Left hindlimb (tissue), 1 donor: ENCODE results near the gene ATOSA.

ENCODE experiments used
- DNase-seq: peaks from one replicate; pipeline ENCODE4 v3.0.0-alpha.2; 2018

ATOSA gene, protein sequence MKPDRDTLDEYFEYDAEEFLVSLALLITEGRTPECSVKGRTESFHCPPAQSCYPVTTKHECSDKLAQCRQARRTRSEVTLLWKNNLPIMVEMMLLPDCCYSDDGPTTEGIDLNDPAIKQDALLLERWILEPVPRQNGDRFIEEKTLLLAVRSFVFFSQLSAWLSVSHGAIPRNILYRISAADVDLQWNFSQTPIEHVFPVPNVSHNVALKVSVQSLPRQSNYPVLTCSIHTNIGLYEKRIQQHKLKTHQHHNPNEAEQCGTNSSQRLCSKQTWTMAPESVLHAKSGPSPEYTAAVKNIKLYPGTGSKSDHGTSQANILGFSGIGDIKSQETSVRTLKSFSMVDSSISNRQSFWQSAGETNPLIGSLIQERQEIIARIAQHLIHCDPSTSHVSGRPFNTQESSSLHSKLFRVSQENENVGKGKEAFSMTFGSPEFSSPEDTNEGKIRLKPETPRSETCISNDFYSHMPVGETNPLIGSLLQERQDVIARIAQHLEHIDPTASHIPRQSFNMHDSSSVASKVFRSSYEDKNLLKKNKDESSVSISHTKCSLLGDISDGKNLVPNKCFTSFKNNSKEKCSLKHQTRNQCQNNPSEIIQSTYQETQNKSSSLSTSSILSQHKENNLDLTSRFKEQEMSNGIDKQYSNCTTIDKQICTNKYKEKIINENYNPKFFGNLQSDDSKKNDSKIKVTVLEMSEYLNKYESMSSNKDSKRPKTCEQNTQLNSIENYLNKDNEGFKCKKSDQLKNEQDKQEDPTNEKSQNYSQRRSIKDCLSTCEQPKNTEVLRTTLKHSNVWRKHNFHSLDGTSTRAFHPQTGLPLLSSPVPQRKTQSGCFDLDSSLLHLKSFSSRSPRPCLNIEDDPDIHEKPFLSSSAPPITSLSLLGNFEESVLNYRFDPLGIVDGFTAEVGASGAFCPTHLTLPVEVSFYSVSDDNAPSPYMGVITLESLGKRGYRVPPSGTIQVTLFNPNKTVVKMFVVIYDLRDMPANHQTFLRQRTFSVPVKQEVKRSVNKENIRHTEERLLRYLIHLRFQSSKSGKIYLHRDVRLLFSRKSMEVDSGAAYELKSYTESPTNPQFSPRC

GRCh38 chr15:52679232-52680040, at the start of gene ATOSA:
Gene ATOSA, minus strand, starts transcription at chr15:52679388. Its CDS starts 1,367 bp downstream, at chr15:52678021.
- peak; percentile 95 for DNase-seq

GRCh38 chr15:52728899-52729298, 49.7 kb upstream of the ATOSA start:
- no peak for DNase-seq

GRCh38 chr15:52727815-52728214, 48.6 kb upstream of the ATOSA start:
- DNase-seq = no peak

DNA sequence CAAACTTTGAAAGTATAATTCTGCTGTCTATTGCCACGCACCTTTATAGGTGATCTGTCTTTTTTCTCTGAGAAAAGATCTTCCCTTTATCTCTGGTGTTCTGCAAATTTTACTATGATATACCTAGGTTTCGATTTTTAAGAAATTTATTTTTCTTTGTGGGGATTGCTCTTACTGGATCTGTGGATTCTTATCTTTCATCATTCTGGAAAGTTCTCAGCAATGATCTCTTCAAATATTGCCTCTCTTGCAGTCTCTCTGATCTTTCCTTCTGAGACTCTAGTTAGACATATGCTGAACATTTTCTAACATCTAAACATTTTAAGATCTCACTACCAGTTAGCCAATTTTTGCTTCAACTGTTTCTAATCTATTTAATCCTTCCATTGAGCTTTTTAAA, 47.0 kb upstream of the ATOSA start:
- DNase-seq = no peak

DNA sequence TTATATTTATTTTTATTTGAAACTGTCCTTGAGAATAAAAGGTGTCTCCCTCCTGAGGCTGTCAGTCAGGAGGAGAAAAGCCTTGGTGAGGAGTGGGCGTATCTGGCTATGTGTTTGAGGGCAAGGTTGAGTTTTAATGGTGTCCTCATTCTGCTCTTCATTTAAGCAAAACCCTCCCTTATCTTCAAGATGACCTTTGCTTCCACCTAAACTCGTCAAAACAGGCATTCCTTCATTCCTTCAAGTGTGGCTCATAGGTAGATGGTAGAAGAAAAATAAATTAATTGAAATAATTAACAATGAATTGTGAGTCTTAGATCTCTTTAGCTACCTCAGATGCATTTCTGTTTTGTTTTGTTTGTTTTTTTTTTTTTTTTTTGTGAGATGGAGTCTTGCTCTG, 39.4 kb upstream of the ATOSA start:
- no peak for DNase-seq

- DNase-seq = no peak
Measured at GRCh38 chr15:52717924-52718323, 38.7 kb upstream of the ATOSA start.

DNA sequence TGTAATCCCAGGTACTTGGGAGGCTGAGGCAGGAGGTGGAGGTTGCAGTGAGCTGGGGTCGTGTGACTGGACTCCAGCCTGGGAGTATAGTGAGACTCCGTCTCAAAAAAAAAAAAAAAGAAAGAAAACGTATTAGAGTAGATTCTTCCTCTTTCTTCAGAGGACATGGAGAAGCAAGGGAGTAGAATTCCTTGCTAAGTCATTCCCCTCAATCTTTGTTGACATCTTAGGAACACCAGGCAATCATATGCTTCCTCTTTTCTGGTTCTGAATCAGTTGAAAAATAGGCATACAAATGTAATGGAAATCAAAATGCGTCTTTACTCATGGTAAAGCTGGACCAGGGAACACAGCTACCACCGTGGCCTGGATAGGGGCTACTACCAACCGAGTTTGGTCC, 38.3 kb upstream of the ATOSA start:
- no peak for DNase-seq

DNA sequence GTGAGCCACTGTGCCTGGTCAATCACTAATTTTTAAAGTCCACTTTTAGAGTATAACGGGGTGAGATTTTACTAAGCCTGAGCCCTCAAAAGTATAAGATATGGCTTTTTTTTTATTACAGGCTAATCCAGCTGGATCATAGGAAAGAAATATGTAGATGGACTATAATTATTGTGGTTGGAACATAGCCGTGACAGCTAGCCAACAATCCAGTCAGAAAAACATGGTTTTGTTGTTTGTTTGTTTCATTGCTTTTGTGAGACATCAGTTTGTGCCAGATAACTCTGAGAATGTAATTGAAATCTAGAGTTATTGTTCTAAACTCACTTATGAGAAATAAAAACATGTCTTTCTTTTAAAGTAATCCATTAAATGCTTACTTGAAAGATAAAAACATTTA, 37.3 kb upstream of the ATOSA start:
- no peak for DNase-seq

DNA sequence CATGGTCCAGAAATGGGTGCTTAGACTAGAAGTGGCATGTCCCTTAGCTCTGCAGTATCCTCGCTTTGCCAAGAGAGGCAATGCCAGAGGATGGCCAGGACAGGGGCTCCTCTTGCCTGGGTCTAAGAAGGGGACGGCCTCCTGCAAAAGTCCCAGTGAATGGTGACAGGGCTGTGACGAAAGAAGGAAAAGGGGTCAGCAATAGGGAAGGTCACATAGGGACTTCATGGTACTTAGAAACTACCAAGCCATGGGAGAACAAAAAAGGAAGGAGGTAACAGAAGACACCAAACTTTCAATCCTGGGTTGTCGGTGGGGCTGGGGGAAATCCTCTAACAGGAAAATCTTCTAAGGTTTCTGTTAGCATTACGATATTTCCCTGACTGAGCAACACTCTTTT, 36.2 kb upstream of the ATOSA start:
- no peak for DNase-seq

GRCh38 chr15:52714968-52715367, 35.8 kb upstream of the ATOSA start:
- no peak for DNase-seq

DNA sequence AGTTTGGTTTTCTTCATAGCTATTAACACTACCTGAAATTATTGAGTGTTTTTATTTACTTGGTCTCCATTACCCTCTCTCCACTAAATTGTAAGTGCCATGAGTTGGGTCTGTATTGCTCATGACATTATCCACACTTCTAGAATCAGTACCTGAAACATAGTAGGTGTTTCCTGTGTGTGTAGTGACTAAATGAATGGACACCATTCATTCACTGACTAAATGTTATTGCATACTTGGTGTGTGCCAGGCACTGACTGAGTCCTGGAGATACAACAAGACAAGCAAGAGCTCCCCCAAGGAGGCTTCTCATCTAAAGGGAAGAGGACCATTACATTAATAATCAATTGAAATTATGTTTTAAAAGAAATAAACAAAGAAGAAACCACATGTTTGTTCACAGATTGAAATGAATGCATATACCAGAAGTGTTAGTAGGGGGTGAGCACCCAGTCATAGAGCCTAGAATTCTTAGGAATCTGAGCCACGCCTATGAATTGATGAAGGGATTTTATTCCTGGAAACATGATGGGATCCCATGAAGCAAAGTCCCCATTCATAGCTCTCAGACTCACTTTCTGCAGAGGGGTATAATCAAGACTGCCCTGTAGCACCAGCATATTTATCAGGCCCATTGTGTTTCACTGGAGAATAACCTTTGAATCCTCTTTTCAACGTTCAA, 31.7 kb upstream of the ATOSA start:
- no peak for DNase-seq

DNA sequence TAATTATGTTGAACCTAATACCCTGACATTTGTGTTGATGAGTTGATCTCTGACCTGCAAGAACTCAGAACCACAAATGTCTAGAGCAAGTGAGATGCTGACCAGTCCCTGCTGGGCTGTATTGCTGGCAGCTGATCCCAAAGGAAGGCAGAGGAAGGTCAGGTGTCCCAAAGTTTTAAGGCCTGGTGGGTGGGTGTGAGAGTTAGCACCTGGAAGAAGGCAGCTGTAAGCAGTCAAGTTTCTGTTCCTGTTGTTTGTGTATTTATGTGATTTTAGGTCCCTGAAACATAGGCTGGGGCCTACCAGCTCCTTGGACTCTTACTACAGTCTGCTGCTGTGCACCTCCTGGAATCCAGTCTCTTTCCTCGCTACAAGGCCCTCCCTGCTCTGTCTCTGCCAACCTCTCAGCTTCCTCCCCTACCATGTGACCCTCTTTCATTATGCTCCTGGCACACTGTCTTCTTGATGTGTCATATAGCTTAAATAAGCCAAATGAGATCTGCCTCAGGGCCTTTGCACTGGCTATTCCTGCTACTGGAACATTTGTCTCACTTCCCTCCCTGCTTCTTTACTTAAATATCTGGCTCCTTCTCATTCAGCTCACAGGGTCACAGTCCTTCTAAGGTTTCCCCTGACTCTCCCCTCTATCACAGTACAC, 31.0 kb upstream of the ATOSA start:
- DNase-seq = no peak

DNA sequence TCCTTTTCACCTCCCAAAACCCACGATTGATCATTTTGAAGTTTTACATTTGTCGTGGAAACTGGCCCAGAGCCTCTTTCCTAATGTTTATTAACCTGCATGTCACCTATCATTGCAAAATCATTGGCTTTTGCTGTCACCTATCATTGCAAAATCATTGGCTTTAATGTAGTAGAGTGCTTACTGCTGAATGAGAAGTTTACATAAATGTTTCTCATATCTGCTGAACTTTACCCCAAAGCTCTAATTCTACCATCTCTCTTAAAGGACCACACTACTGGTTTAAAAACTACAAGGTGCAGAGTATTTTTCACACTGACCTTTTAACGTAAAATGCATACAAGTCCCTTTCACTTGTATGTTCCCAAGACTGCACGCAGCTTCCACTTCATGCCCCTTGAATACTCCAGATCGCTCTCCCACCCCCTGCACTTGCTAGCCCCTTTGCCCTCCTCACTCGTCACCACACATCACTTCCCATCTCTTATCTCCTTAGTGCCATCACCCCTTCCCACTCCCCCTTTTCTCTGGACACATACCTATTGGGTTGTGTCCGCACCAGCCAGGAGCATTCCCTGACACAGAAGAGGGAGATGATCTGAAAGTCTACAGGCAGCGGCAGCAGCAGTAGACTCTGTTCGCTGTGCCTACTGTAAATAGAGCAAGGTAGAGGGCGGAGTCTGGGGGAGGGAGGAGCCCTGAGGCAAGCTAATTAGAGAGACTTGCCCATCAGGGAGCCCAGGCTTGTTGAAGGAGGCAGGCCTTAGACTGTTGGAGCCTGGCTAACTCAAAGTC, 30.2 kb upstream of the ATOSA start:
- DNase-seq = no peak

DNA sequence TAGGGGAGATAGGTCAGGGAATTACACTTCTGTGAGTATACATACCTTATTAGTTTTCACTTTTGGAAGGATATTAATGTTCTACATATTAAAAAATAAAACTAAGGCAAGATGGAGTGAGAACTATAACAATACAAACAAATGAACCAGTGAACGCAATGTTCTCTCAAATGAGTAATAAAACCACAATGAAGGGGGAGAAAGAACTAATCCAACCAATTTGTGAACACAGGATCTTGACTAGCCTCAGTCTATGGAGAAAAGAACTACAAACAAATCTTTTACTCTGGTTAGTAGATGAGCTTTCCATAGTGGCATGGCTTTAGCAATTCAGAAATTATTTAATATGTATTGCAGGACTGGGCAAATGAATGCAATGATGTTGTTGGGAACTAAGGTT, 26.9 kb upstream of the ATOSA start:
- DNase-seq = no peak

DNA sequence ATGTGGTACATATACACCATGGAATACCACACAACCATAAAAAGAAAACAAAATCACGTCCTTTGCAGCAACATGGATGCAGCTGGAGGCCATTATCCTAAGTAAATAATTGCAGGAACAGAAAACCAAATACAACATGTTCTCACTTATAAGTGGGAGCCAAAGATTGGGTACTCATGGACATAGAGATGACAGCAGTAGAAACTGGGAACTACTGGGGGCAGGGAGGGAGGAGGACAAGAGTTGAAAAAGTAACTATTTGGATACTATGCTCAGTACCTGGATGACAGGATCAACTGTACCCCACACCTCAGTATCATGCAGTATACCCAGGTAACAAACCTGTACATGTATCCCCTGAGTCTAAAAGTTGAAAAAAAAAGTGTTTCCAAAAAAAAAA, 23.2 kb upstream of the ATOSA start:
- no peak for DNase-seq

DNA sequence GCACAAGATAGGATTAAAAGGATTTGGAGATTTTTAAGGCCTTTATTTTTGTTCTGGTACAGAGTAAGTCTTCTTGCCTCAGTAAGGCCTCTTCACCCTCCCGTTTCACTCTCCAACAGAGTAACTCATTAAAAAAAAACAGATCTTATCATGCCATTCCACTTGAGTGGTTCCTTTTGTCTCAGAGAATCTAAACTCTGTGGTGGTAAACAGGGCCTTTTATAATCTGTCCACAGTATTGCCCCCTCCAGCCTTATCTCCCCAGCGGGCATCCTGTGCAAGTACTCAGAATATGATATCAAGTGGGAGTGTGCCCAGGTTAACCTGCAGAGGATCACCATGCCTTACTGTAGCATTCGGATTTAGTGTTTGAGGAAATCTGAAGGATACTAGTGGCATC, 20.3 kb upstream of the ATOSA start:
- DNase-seq = no peak

GRCh38 chr15:52698514-52698913, 19.3 kb upstream of the ATOSA start:
- DNase-seq = no peak

GRCh38 chr15:52697051-52697450, 17.9 kb upstream of the ATOSA start:
- no peak for DNase-seq

GRCh38 chr15:52695154-52695553, 16.0 kb upstream of the ATOSA start:
- DNase-seq = no peak

GRCh38 chr15:52689562-52689961, 10.4 kb upstream of the ATOSA start:
- DNase-seq = no peak

- no peak for DNase-seq
Measured at GRCh38 chr15:52683580-52683979, 4.4 kb upstream of the ATOSA start.
